Measurements from ENCODE around the gene DDA1. TPM values are rescaled to one million over a fixed set of nuclear protein-coding genes. Genes with fewer than 3 reads are reported as not detected.
"Not testable (repeated sequence)": the region's sequence is repeated elsewhere in the genome, so short reads cannot be mapped to it uniquely, and the experiment has no call there.

The DDA1 gene
- total RNA-seq, 2 donors from 2014 or later = 9.6 to 18.6 TPM

DNA sequence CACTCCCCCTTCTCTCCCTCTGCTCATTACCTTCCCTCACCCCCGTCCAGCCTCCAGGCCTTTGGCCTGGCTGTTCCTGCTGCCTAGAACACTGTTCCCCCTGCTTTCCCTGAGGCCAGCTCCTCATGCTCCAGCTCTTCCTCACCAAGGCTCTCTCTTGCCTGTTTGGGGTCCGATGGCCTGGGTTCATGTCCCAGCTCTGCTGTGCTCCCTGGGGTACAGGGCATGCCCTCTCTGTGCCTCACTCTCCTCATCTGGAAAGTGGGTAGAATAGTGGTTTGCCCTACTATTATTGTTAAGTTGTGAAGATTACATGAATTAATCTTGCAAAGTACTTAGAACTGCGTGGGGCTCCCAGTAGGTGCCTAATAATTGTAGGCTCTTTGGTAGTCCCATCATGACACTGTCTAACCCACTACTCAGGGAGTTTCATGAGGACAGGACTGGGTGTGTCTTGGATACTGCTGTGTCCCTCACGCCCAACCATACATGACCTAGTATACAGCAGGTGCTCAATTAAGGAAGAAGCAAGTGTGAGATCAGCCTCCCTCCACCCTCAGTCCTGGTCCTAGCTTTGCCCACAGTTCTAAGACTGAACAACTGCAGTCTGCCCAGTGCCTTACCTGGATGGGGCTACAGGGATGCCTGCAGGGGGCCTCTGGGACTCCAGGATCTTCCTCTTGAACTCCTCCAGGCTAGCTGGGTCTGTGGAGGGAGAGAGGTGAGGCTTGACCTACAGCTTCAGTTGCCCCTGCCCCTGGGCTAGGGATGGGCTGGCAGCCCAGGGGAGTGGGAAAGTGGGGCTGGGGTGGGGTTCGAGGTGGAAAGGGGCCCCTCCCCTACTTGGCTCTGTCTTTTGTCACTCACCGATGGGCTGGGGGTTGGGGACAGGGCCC lies 50.8 kb downstream of the DDA1 start:
- WGBS = 85% methylated on average over 6 of the region's 6 CpGs
- H3K36me3 ChIP-seq = no peaks in the 10 kb centered on the region
- no peak for TF ChIP-seq CTCF (IDR thresholded peaks at IDR 0.05)

DNA sequence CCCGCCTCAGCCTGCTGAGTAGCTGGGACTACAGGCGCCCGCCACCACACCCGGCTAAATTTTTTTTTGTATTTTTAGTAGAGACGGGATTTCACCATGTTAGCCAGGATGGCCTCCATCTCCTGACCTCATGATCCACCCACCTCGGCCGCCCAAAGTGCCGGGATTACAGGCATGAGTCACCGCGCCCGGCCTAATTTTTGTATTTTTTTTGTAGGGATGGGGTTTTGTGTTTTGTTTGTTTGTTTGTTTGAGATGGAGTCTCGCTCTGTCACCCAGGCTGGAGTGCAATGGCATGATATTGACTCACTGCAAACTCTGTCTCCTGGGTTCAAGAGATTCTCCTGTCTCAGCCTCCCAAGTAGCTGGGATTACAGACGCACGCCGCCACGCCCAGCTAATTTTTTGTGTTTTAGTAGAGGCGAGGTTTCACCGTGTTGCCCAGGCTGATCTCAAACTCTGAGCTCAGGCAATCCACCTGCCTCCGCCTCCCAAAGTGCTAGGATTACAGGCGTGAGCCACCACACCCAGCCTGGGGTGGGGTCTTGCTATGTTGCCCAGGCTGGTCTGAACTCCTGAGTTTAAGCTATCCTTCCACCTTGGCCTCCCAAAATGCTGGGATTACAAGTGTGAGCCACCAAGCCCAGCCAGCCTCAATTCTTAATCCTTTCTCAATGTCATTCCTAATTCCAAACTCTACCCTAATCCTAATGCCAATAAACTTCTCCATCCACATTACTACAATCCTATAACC lies 54.7 kb downstream of the DDA1 start:
- H3K27ac ChIP-seq; H3K36me3 ChIP-seq; H3K27me3 ChIP-seq (replicated peaks; ENCODE audit: insufficient read depth); H3K4me3 ChIP-seq; H3K9me3 ChIP-seq; intact Hi-C loops (cut with DNase I); H3K4me1 ChIP-seq (replicated peaks); DNase-seq (ENCODE audit: low spot score): not testable (repeated sequence)
- WGBS = 91% methylated on average over 20 of the region's 20 CpGs

More for the DNA sequence above, 50.8 kb downstream of the DDA1 start:
- DNase-seq (ENCODE audit: low spot score) = no peak
- H3K4me3 ChIP-seq = no peak overlapping the region
- intact Hi-C loops (cut with DNase I) = no loop called here
- no peaks in the 10 kb centered on the region for H3K4me1 ChIP-seq (replicated peaks)
- no peak overlapping the region for H3K27ac ChIP-seq
- no peaks in the 10 kb centered on the region for H3K27me3 ChIP-seq (replicated peaks; ENCODE audit: insufficient read depth)
- H3K9me3 ChIP-seq = no peaks in the 10 kb centered on the region

- Histone ChIP-seq H3K4me3 (no peak overlapping the region), H3K27me3 (replicated peaks; ENCODE audit: insufficient read depth) (no peaks in the 10 kb centered on the region), H3K27ac (no peak overlapping the region), H3K9me3 (no peaks in the 10 kb centered on the region), H3K36me3 (no peaks in the 10 kb centered on the region), H3K4me1 (replicated peaks) (no peaks in the 10 kb centered on the region)
- 92% methylated on average over 22 of the region's 22 CpGs for WGBS
- TF ChIP-seq POLR2A (IDR thresholded peaks at IDR 0.05) (no peak), POLR2AphosphoS5 (IDR thresholded peaks at IDR 0.05) (no peak), CTCF (IDR thresholded peaks at IDR 0.05) (no peak)
- intact Hi-C loops (cut with DNase I) = no loop called here
- DNase-seq (ENCODE audit: low spot score) = no peak
Observed at GRCh38 chr19:17365361-17365760, 56.0 kb downstream of the DDA1 start.

GRCh38 chr19:17370026-17370587 lies 60.7 kb downstream of the DDA1 start:
- Histone ChIP-seq H3K4me3 (no peak overlapping the region), H3K4me1 (replicated peaks) (no peaks in the 10 kb centered on the region), H3K36me3 (no peaks in the 10 kb centered on the region), H3K27me3 (replicated peaks; ENCODE audit: insufficient read depth) (no peaks in the 10 kb centered on the region), H3K27ac (no peak overlapping the region), H3K9me3 (no peaks in the 10 kb centered on the region)
- intact Hi-C loops (cut with DNase I) = no loop called here
- TF ChIP-seq CTCF (IDR thresholded peaks at IDR 0.05) (no peak), POLR2A (IDR thresholded peaks at IDR 0.05) (no peak), POLR2AphosphoS5 (IDR thresholded peaks at IDR 0.05) (no peak)
- WGBS = 36% methylated on average over 8 of the region's 8 CpGs
- DNase-seq (ENCODE audit: low spot score) = no peak

Other genes with a start within 250 kb of the DDA1 start
- gene HAUS8, start 234.1 kb upstream of the DDA1 start, total RNA-seq = 10 to 100 TPM in 1 of 2 donors, 1 to 10 TPM in 1; 6.5 to 15.3 TPM
- gene MYO9B, start 233.8 kb upstream of the DDA1 start, total RNA-seq = 100 to 1,000 TPM in 1 of 2 donors, 10 to 100 TPM in 1; 50.9 to 208 TPM
- 10 to 100 TPM; 24.5 to 30.3 TPM for gene USE1, start 94.2 kb upstream of the DDA1 start, total RNA-seq
- gene OCEL1, start 83.3 kb upstream of the DDA1 start, total RNA-seq = 10 to 100 TPM; 21.6 to 26.2 TPM
- gene NR2F6, start 63.6 kb upstream of the DDA1 start, total RNA-seq = 100 to 1,000 TPM in 1 of 2 donors, 10 to 100 TPM in 1; 91.7 to 108 TPM
- gene USHBP1, start 44.8 kb upstream of the DDA1 start, total RNA-seq = 1 to 10 TPM; 3.5 to 8.4 TPM
- 10 to 100 TPM; 80.0 to 81.6 TPM for gene BABAM1, start 42.1 kb upstream of the DDA1 start, total RNA-seq
- 1 to 10 TPM in 1 of 2 donors, under 1 TPM in 1; 0.64 to 1.2 TPM for gene ANKLE1, start 27.7 kb upstream of the DDA1 start, total RNA-seq
- gene ABHD8, start 6.1 kb upstream of the DDA1 start, total RNA-seq = 10 to 100 TPM; 20.1 to 21.6 TPM
- gene MRPL34, start 3.7 kb upstream of the DDA1 start, total RNA-seq = 100 to 1,000 TPM; 157 to 169 TPM
- gene ANO8, start 25.3 kb downstream of the DDA1 start, total RNA-seq = 10 to 100 TPM in 1 of 2 donors, 1 to 10 TPM in 1; 9.8 to 10.1 TPM
- gene GTPBP3, start 28.0 kb downstream of the DDA1 start, total RNA-seq = 10 to 100 TPM; 42.4 to 67.0 TPM
- 10 to 100 TPM; 33.5 to 35.4 TPM for gene PLVAP, start 67.8 kb downstream of the DDA1 start, total RNA-seq
- gene CCDC194, start 84.6 kb downstream of the DDA1 start, total RNA-seq = not detected
- gene BST2, start 96.1 kb downstream of the DDA1 start, total RNA-seq = 10 to 100 TPM; 32.7 to 75.3 TPM
- 10 to 100 TPM; 71.2 to 75.7 TPM for gene MVB12A, start 110.5 kb downstream of the DDA1 start, total RNA-seq
- gene TMEM221, start 139.1 kb downstream of the DDA1 start, total RNA-seq = 1 to 10 TPM; 1.4 to 1.7 TPM
- gene NXNL1, start 151.4 kb downstream of the DDA1 start, total RNA-seq = not detected
- gene SLC27A1, start 161.0 kb downstream of the DDA1 start, total RNA-seq = 10 to 100 TPM; 73.3 to 78.7 TPM
- 100 to 1,000 TPM; 120 to 129 TPM for gene PGLS, start 202.1 kb downstream of the DDA1 start, total RNA-seq
- 10 to 100 TPM; 29.3 to 85.1 TPM for gene COLGALT1, start 246.1 kb downstream of the DDA1 start, total RNA-seq